Glutamatergic neuron (in vitro differentiated cells): ENCODE results near the gene MPHOSPH6. TPM values are rescaled to one million over a fixed set of nuclear protein-coding genes. Genes with fewer than 3 reads are reported as not detected.

ENCODE experiments used
- DNase-seq: peaks from one replicate; pipeline ENCODE4 v3.0.0; 2022
- H3K27ac Mint-ChIP-seq: one replicate; pipeline ENCODE4 v1.8.0; 2020; ENCODE audit warnings: mild to moderate bottlenecking, mixed read lengths, inconsistent platforms; ENCODE audit not compliant: unreplicated experiment
- H3K27me3 Mint-ChIP-seq: one replicate; pipeline ENCODE4 v1.8.0; 2020; ENCODE audit warnings: mild to moderate bottlenecking, moderate library complexity, mixed read lengths, inconsistent platforms; ENCODE audit not compliant: unreplicated experiment
- H3K36me3 Mint-ChIP-seq: one replicate; pipeline ENCODE4 v1.8.0; 2020; ENCODE audit warnings: mild to moderate bottlenecking, mixed read lengths, inconsistent platforms; ENCODE audit not compliant: unreplicated experiment
- H3K4me1 Mint-ChIP-seq: one replicate; pipeline ENCODE4 v1.8.0; 2020; ENCODE audit warnings: mild to moderate bottlenecking, low read depth, mixed read lengths, inconsistent platforms; ENCODE audit not compliant: unreplicated experiment
- H3K4me3 Mint-ChIP-seq: one replicate; pipeline ENCODE4 v1.8.0; 2020; ENCODE audit warnings: mild to moderate bottlenecking, mixed read lengths, inconsistent platforms; ENCODE audit not compliant: unreplicated experiment
- H3K9me3 Mint-ChIP-seq: one replicate; pipeline ENCODE4 v1.8.0; 2020; ENCODE audit warnings: mild to moderate bottlenecking, moderate library complexity, mixed read lengths, inconsistent platforms; ENCODE audit not compliant: unreplicated experiment
- CTCF ChIP-seq: fragments of 200-600 bp; sonication (generic); IDR thresholded peaks from one replicate; pipeline ENCODE4 v1.5.0; 2021; ENCODE audit not compliant: partially characterized antibody, unreplicated experiment
- total RNA-seq: library from RNA; stranded (reverse); fragmentation: NEBNext Ultra II Directional; extraction: Animal tissue kit (Norgen Biotek cat#: 25700); gene quantifications from one replicate; pipeline ENCODE4 v1.2.1, GENCODE V29; 2021; ENCODE audit not compliant: unreplicated experiment

The MPHOSPH6 gene
- total RNA-seq, 1 donor from 2014 or later: 37.2 TPM

- H3K4me3 Mint-ChIP-seq: no peak overlapping the region
- H3K4me1 Mint-ChIP-seq: no peaks in the 10 kb centered on the region
- no peaks in the 10 kb centered on the region for H3K27me3 Mint-ChIP-seq
- H3K36me3 Mint-ChIP-seq: no peaks in the 10 kb centered on the region
- no peak overlapping the region for H3K27ac Mint-ChIP-seq
- no peak for TF ChIP-seq CTCF
- H3K9me3 Mint-ChIP-seq: no peaks in the 10 kb centered on the region
- no peak for DNase-seq
These were observed 22.6 kb upstream of the MPHOSPH6 start for GRCh38 chr16:82192665-82193064.

GRCh38 chr16:82190386-82190785, 20.4 kb upstream of the MPHOSPH6 start:
- no peaks in the 10 kb centered on the region for H3K27me3 Mint-ChIP-seq
- no peak for TF ChIP-seq CTCF
- no peaks in the 10 kb centered on the region for H3K9me3 Mint-ChIP-seq
- H3K4me3 Mint-ChIP-seq: no peak overlapping the region
- no peak overlapping the region for H3K27ac Mint-ChIP-seq
- DNase-seq: no peak
- no peaks in the 10 kb centered on the region for H3K36me3 Mint-ChIP-seq
- no peaks in the 10 kb centered on the region for H3K4me1 Mint-ChIP-seq

- TF ChIP-seq CTCF: no peak
These were observed 17.8 kb upstream of the MPHOSPH6 start for GRCh38 chr16:82187829-82188228.

GRCh38 chr16:82185012-82185411, 15.0 kb upstream of the MPHOSPH6 start:
- no peak overlapping the region for H3K27ac Mint-ChIP-seq
- no peak for DNase-seq
- no peak for TF ChIP-seq CTCF
- no peak overlapping the region for H3K4me3 Mint-ChIP-seq
- no peaks in the 10 kb centered on the region for H3K36me3 Mint-ChIP-seq
- H3K4me1 Mint-ChIP-seq: no peaks in the 10 kb centered on the region
- no peaks in the 10 kb centered on the region for H3K9me3 Mint-ChIP-seq
- H3K27me3 Mint-ChIP-seq: peaks cover 1% of the 10 kb centered on the region

More at GRCh38 chr16:82187829-82188228, 17.8 kb upstream of the MPHOSPH6 start:
- Mint-ChIP-seq H3K36me3 (no peaks in the 10 kb centered on the region), H3K27ac (no peak overlapping the region), H3K27me3 (no peaks in the 10 kb centered on the region), H3K4me1 (no peaks in the 10 kb centered on the region), H3K4me3 (no peak overlapping the region), H3K9me3 (no peaks in the 10 kb centered on the region)
- no peak for DNase-seq

GRCh38 chr16:82184213-82184612, 14.2 kb upstream of the MPHOSPH6 start:
- Mint-ChIP-seq H3K4me1 (no peaks in the 10 kb centered on the region), H3K9me3 (no peaks in the 10 kb centered on the region), H3K27me3 (peaks cover 1% of the 10 kb centered on the region), H3K36me3 (no peaks in the 10 kb centered on the region), H3K4me3 (no peak overlapping the region), H3K27ac (no peak overlapping the region)
- no peak for TF ChIP-seq CTCF
- DNase-seq: no peak
